ENCODE results near the gene HOXB8.

DNA sequence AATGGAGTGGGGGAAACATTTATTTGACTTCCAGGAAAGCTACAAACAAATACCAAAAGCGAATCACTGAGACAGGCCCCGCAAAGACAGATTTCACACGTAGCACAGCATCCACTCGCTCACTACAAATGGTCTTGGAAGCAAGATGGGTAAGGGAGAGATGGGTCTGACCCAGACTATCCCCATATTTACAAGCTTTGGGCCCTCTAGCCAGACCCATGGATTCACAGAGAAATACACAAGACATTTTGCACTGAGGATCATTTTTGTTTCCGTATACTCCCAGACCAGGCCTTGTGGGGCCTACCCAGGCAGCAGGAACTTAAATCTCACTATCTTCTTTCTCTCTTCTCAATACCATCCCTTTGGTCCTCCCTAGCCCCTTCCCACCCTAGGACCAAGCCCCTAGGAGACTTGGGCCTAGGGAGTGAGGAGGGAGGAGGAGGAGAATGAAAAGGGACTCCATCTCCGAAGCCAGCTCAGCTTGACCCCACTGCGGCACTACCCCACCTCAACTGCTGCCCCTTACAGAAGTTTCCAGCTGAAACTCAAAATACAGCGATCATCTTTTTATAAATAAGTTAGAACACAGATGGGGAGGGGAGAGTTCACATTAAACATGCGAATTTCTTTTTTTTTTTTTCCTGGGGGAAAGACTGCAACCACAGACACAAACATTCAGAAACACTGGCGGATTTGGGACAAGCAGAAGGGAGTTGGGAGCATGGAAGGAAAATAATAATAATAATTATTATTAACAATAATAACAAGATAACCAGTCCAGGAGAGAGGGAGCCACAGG, 23.6 kb downstream of the HOXB8 start:
- TF ChIP-seq EZH2 (IDR thresholded peaks at IDR 0.05; ENCODE audit: insufficient read depth, low read length), result no peak
- TF ChIP-seq, protein P1, sequence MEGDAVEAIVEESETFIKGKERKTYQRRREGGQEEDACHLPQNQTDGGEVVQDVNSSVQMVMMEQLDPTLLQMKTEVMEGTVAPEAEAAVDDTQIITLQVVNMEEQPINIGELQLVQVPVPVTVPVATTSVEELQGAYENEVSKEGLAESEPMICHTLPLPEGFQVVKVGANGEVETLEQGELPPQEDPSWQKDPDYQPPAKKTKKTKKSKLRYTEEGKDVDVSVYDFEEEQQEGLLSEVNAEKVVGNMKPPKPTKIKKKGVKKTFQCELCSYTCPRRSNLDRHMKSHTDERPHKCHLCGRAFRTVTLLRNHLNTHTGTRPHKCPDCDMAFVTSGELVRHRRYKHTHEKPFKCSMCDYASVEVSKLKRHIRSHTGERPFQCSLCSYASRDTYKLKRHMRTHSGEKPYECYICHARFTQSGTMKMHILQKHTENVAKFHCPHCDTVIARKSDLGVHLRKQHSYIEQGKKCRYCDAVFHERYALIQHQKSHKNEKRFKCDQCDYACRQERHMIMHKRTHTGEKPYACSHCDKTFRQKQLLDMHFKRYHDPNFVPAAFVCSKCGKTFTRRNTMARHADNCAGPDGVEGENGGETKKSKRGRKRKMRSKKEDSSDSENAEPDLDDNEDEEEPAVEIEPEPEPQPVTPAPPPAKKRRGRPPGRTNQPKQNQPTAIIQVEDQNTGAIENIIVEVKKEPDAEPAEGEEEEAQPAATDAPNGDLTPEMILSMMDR (IDR thresholded peaks at IDR 0.05; ENCODE audit: insufficient read depth, low read depth, low read length), result no peak

Data from astrocyte (in vitro differentiated cells and primary cell).